ENCODE data around the gene RBKS.

- TF ChIP-seq TCF7 (IDR thresholded peaks at IDR 0.05; ENCODE audit: low read depth) = no peak
- no peak for TF ChIP-seq CHD4 (IDR thresholded peaks at IDR 0.05; ENCODE audit: borderline replicate concordance, low read length)
- no peak for TF ChIP-seq EZH2 (conservative IDR thresholded peaks at IDR 0.05; ENCODE audit: low read depth, low read length)
- TF ChIP-seq MAFK (conservative IDR thresholded peaks at IDR 0.05 in 1 of 2, IDR thresholded peaks at IDR 0.05 in 1 of 2; ENCODE audit: low read length in 2 of 2) = no peak
Measured at GRCh38 chr2:27808418-27808817, 81.8 kb downstream of the RBKS start.

Data from HepG2 (cell line).